ENCODE measurements around the gene PYURF. TPM values are rescaled to one million over a fixed set of nuclear protein-coding genes. Genes with fewer than 3 reads are reported as not detected.
"Not testable (repeated sequence)": the region's sequence is repeated elsewhere in the genome, so short reads cannot be mapped to it uniquely, and the experiment has no call there.

PYURF gene
- total RNA-seq, 4 donors from 2014 or later, result 84.7 to 154 (median 98.0) TPM

DNA sequence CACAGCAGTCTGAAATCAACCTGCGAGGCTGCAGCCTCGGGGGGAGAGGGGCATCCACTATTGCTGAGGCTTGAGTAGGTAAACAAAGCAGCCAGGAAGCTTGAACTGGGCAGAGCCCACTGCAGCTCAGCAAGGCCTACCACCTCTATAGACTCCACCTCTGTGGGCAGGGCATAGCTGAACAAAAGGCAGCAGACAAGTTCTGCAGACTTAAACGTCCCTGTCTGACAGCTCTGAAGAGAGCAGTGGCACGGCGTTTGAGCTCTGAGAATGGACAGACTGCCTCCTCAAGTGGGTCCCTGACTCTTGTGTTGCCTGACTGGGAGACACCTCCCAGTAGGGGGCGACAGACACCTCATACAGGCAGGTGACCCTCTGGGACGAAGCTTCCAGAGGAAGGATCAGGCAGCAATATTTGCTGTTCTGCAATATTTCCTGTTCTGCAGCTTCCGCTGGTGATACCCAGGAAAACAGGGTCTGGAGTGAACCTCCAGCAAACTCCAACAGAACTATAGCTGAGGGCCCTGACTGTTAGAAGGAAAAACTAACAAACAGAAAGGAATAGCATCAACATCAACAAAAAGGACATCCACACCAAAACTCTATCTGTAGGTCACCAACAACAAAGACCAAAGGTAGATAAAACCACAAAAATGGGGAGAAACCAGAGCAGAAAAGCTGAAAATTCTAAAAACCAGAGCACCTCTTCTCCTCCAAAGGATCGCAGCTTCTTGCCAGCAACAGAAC is 15.9 kb upstream of the PYURF start:
- H3K9me3 ChIP-seq; H3K4me1 ChIP-seq; H3K4me3 ChIP-seq (replicated peaks in 1 of 3); H3K27ac ChIP-seq; H3K36me3 ChIP-seq; H3K27me3 ChIP-seq: not testable (repeated sequence)
- peak; percentile 91 to 94 for DNase-seq
- intact Hi-C loops (cut with DNase I), result loop anchor here (5.0 to 10.0 kb wide), 2 partner anchors 118 to 485 kb away; no protein-coding TSS in a partner anchor
- TF ChIP-seq CTCF (IDR thresholded peaks at IDR 0.05) (peak; percentile 49 to 88 (median 85)), POLR2A (IDR thresholded peaks at IDR 0.05) (peak in 1 of 2 donors; percentile 33)
- WGBS, 2 donors, result 17 to 33% methylated on average over 6 to 7 of the region's 9 CpGs

DNA sequence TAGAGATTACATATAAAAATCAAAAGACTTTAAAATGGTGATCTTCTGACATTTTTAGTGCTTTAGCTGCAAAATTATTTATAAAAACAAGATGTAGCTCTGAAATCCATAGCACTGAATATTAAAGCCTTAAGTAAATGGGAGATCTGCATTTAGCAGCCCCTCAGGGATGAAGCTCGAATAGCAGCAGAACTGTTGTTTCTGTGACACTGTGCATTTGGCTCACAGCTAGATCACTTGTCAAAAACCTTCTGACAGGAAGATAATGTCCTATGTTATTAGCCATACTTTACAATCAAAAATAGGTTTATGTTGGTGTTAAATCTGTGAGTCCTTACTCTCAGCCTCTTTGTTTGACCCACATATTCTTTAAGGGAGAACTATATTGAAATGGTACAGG is 14.1 kb upstream of the PYURF start:
- H3K4me3 ChIP-seq (replicated peaks in 1 of 3), result no peak overlapping the region
- no peaks in the 10 kb centered on the region for H3K36me3 ChIP-seq
- no peaks in the 10 kb centered on the region for H3K9me3 ChIP-seq
- DNase-seq, result no peak
- TF ChIP-seq CTCF (IDR thresholded peaks at IDR 0.05) (no peak), POLR2A (IDR thresholded peaks at IDR 0.05) (no peak)
- H3K27me3 ChIP-seq, result no peaks in the 10 kb centered on the region
- WGBS, 2 donors, result 89 to 94% methylated on average over 1 of the region's 1 CpG
- intact Hi-C loops (cut with DNase I), result loop anchor here (10.0 kb wide), 1 partner anchor 487 kb away; no protein-coding TSS in a partner anchor
- peaks cover 0 to 9% of the 10 kb centered on the region in 2 donors for H3K4me1 ChIP-seq
- H3K27ac ChIP-seq, result no peak overlapping the region

GRCh38 chr4:88535090-88535755 is 11.6 kb upstream of the PYURF start:
- 81 to 93% methylated on average over 2 of the region's 2 CpGs for WGBS, 2 donors
- H3K4me3 ChIP-seq (replicated peaks in 1 of 3), result no peak overlapping the region
- H3K27ac ChIP-seq, result no peak overlapping the region
- H3K9me3 ChIP-seq, result no peaks in the 10 kb centered on the region
- intact Hi-C loops (cut with DNase I), result loop anchor here (10.0 kb wide), 1 partner anchor 490 kb away; no protein-coding TSS in a partner anchor
- DNase-seq, result no peak
- H3K4me1 ChIP-seq, result peaks cover 0 to 9% of the 10 kb centered on the region in 2 donors
- no peaks in the 10 kb centered on the region for H3K27me3 ChIP-seq
- no peak for TF ChIP-seq CTCF (IDR thresholded peaks at IDR 0.05)
- no peaks in the 10 kb centered on the region for H3K36me3 ChIP-seq

DNA sequence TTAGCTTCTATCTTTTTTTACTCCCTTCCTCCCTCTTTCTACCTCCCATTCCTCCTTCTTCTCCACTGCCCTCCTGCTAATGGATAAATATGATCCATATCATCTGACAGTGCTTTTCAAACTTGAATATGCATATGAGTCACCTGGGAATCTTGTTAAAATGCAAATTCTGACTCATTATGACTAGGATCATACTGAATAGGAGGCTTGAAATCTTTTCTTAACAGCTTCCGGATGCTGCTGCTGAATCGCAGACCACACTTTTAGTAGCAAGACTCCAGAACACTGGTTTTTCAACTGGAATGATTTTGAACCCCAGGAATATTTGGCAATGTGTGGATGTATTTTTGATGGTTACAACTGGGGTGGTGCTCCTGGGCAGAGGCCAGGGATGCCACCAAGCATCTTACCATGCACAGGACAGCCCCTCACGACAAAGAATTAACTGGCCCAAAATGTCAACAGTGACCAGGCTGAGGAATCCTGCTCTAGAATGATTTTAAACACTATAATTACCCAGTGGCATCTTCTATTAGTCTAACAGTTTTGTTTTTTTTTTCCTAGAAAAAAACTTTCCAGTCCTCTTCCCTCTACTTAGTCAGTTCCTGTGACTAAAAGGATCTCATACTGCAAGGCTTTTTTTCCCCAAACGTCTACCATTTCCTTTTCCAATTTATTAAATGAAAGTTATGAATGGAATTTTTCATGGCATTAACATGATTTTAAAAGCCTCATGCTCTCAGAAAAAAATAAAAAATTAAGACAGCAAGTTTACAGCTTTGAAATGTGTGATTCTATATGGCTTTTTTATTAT is 10.6 kb upstream of the PYURF start:
- WGBS, 2 donors, result 52 to 71% methylated on average over 4 of the region's 4 CpGs
- no peak for DNase-seq
- TF ChIP-seq CTCF (IDR thresholded peaks at IDR 0.05), result no peak

More for the DNA sequence above, 10.6 kb upstream of the PYURF start:
- H3K27ac ChIP-seq, result no peak overlapping the region
- intact Hi-C loops (cut with DNase I), result loop anchor here (10.0 kb wide), 1 partner anchor 491 kb away; no protein-coding TSS in a partner anchor
- H3K36me3 ChIP-seq, result no peaks in the 10 kb centered on the region
- no peaks in the 10 kb centered on the region for H3K27me3 ChIP-seq
- H3K4me1 ChIP-seq, result peaks cover 0 to 2% of the 10 kb centered on the region in 2 donors
- no peaks in the 10 kb centered on the region for H3K9me3 ChIP-seq
- H3K4me3 ChIP-seq (replicated peaks in 1 of 3), result no peak overlapping the region

Data from thyroid gland (tissue), 4 donors.